Mesodermal cell (in vitro differentiated cells): ENCODE results near the gene FGF3.

Source experiments
- H3K27ac ChIP-seq: 2 replicates; pipeline ENCODE4 v1.7.0; 2013; ENCODE audit warnings: mild to moderate bottlenecking, low read depth, low read length, moderate library complexity; ENCODE audit not compliant: severe bottlenecking
- H3K36me3 ChIP-seq: 2 replicates; pipeline ENCODE4 v1.7.1; 2013; ENCODE audit warnings: mild to moderate bottlenecking, low read length, moderate library complexity; ENCODE audit not compliant: control insufficient read depth, insufficient read depth
- H3K4me1 ChIP-seq: one replicate; pipeline ENCODE4 v1.7.1; 2013; ENCODE audit warnings: mild to moderate bottlenecking, low read length; ENCODE audit not compliant: insufficient read depth, control insufficient read depth, poor library complexity, severe bottlenecking
- H3K4me3 ChIP-seq: 2 replicates; pipeline ENCODE4 v1.7.0; 2013; ENCODE audit warnings: low read length, control low read depth, mild to moderate bottlenecking; ENCODE audit not compliant: insufficient read depth, poor library complexity, severe bottlenecking; ENCODE audit errors: extremely low read depth
- H3K9me3 ChIP-seq: 2 replicates; pipeline ENCODE4 v1.7.1; 2013; ENCODE audit warnings: mild to moderate bottlenecking, low read length, moderate library complexity; ENCODE audit not compliant: control insufficient read depth
- WGBS, 2 experiments: methylation state at CpG; one replicate each; pipeline ENCODE4 v1.1.5; 2013; ENCODE audit warnings: missing lambda C conversion rate in 2 of 2; ENCODE audit not compliant: insufficient coverage in 2 of 2; 5-methylcytosine and 5-hydroxymethylcytosine counted together

The FGF3 gene

DNA sequence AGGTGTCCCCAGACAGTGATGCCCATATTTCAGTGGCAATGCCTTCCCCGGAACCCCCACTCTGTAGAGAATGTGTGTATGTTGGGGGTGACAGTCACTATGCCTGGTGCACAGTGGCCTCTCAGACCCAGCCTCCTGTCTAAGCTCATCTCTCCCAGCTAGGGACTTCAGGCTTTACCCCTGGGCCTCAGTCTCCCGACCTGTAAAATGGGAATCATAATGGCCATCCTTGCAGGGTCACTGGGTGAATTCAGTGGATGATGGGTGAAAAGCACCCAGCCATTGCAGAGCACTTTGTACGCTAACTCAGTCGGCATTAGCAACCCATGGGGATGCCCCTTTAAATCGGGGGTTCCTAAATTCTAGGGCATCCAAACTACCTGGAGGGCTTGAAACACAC, 18.9 kb downstream of the FGF3 start:
- Histone ChIP-seq H3K4me1 (no peaks in the 10 kb centered on the region), H3K4me3 (no peak overlapping the region), H3K27ac (no peak overlapping the region), H3K9me3 (no peaks in the 10 kb centered on the region), H3K36me3 (no peaks in the 10 kb centered on the region)
- 95 to 100% methylated on average over 4 of the region's 5 CpGs for WGBS, 2 experiments

DNA sequence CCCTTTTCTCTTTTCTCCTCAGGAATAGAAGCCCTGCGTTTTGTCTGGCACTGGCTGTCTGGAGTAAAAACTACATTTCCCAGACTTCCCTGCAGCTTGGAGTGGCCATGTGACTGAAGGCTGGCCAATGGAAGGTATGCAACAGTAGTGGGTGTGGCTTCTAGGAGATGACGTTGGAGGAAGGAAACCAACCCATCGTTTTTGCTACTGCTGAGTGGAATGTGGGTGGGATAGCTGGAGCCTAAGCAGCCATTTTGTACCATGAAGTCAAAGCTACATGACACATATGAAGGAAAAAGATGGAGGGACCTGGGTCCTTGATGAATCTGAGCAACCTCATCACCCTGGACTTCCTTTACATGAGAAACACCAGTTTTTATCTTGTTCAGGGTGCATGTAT, 19.6 kb downstream of the FGF3 start:
- 0 to 14% methylated on average over 2 of the region's 3 CpGs for WGBS, 2 experiments
- Histone ChIP-seq H3K4me1 (no peaks in the 10 kb centered on the region), H3K4me3 (no peak overlapping the region), H3K9me3 (no peaks in the 10 kb centered on the region), H3K27ac (no peak overlapping the region), H3K36me3 (no peaks in the 10 kb centered on the region)

DNA sequence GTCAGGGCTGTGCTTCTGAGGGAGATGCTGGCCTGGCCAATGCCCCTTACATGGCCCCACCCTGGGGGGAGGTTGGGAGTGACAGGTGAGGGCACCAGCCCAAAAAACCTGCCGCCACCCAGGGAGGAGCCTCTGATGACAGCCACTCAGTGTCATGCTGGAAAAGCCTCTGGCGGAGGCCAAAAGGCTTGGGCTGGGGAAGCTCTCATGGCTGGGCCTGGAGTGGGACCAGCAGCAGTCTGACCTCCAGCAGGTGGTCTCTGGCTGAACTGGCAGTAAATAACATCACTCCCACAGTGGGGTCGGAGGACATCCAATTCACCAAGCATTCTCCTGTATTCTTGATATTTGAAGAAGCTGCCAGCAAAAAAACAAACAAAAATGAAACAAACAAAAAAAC, 20.1 kb downstream of the FGF3 start:
- no peak overlapping the region for H3K4me3 ChIP-seq
- H3K36me3 ChIP-seq = no peaks in the 10 kb centered on the region
- no peaks in the 10 kb centered on the region for H3K9me3 ChIP-seq
- WGBS, 2 experiments = 100% methylated on average over 2 of the region's 3 CpGs
- H3K4me1 ChIP-seq = no peaks in the 10 kb centered on the region
- no peak overlapping the region for H3K27ac ChIP-seq

DNA sequence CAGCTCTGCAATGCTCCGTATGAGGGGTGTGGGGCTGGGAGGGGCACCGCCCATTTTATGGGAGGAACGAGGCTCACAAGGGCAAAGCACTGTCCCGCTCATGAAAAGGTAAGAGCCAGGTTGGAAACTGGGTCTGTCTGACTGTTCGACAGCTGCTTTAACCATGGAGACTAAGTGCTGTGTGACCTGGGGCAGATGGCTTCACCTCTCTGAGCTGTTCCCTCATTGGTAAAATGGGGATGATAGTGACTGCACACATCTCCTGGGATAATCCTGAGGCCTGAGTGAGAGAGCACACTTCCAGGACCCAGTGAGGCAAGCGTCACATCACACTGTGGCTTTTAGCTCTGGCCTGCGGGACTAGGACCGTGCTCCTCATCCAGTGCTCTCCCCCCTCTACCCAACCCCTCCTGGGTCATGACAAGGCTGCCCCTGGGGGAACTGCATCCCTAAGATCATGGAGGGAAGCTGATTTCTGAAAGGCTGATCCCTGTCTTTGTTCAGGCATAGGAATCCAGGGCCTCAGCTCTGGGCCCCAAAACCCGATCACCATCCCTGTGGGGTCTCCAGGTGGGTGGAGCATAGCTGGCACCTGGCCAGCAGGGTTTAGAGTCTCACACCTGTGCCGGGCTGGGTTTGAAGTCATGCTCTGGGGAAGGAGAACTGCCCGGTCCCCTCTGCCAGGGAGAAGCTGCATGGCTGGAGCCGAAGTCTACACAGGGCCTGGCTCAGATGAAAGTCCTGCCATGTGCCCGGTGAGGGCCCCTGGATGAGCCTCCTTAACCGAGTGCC, 21.3 kb downstream of the FGF3 start:
- 87 to 91% methylated on average over 14 of the region's 14 CpGs for WGBS, 2 experiments
- H3K36me3 ChIP-seq = no peaks in the 10 kb centered on the region
- H3K4me1 ChIP-seq = no peaks in the 10 kb centered on the region
- no peak overlapping the region for H3K27ac ChIP-seq
- H3K9me3 ChIP-seq = no peaks in the 10 kb centered on the region
- no peak overlapping the region for H3K4me3 ChIP-seq

DNA sequence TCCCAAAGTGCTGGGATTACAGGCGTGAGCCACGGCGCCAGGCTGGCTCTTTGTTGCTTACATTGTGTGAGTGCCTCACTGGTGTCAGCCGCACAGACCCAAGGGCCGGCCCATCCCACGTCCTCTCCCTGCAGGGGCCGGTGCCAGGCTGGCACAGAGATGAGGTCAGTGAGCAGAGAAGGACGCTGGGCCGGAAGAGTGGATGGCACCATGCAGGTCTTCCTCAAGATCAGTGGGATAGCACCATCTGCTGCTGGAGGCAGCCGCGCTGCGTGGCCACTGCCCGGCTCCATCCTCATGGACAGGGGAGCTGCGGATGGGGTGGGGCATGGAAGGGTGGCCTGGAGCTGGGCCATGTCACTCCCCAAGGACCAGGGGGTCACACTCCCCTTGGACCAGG, 22.1 kb downstream of the FGF3 start:
- no peak overlapping the region for H3K4me3 ChIP-seq
- H3K9me3 ChIP-seq = no peaks in the 10 kb centered on the region
- no peaks in the 10 kb centered on the region for H3K36me3 ChIP-seq
- peaks cover 4% of the 10 kb centered on the region for H3K4me1 ChIP-seq
- H3K27ac ChIP-seq = no peak overlapping the region
- WGBS, 2 experiments = 79 to 91% methylated on average over 13 of the region's 14 CpGs

DNA sequence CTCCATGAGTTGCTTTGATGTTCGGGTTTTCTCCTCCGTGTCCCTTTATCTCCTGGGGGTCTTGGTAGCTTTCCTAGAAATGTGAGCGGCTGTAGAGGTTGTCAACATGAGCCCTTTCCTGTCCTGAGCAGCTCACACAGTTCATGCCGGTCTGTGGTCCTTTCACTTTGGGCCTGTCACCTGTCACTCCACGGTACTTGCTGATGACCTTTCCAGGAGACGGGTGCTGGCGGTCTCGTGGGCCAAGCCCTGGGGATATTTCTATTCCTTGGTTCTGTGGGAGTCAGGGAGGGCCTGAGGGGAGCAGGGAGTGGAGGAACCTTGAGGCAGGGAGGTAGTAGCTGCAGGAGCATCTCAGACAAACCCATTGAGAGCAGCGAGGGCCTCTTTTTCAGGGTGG, 23.2 kb downstream of the FGF3 start:
- WGBS, 2 experiments = 88 to 96% methylated on average over 6 to 9 of the region's 9 CpGs
- H3K4me1 ChIP-seq = peaks cover 12% of the 10 kb centered on the region
- H3K36me3 ChIP-seq = no peaks in the 10 kb centered on the region
- H3K9me3 ChIP-seq = no peaks in the 10 kb centered on the region
- H3K27ac ChIP-seq = no peak overlapping the region
- H3K4me3 ChIP-seq = no peak overlapping the region

DNA sequence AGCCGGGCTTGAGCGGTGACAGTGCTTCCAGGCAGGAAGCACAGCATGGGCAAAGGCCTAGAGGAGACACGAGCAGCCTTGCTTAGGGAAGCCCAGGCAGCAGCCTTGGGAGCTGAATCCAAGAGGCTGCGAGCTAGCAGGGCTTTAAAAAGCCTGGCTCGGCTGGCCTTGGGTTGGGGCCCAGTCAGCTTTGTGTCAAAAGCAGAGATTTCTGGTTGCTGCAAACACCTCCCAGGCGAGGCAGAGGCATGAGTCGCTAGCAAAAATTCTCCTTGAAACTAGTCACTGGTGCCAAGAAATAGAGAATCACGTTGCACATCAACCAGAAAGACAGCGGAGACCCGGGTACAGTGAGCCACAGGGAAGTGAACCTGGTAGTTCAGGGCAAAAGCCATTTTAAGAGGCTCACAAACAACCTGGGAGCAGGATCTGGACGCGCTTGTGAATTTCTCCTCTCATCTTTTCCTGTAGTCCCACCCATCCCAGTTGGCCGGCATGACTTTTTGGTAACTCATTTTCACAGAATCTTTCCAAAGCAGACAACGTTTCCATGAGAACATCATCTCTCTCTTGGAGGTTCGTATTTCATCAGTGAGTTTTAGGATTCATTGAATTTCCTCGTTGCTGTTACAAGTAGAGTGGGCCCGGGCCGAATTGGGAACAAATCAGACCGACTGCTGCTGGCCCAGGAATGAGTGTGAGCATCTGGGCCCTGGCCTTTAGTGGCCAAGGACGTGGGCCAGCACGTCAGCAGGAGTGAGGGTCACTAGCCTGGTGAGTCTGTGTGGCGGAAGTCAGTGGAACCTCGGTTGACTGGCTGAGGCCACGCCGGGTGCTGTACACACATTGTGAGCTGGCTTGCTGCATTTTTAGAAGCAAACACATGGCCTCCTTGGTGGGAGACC, 27.7 kb downstream of the FGF3 start:
- no peak overlapping the region for H3K4me3 ChIP-seq
- WGBS, 2 experiments = 92% methylated on average over 23 to 25 of the region's 25 CpGs
- no peaks in the 10 kb centered on the region for H3K9me3 ChIP-seq
- H3K4me1 ChIP-seq = peaks cover 15% of the 10 kb centered on the region
- H3K36me3 ChIP-seq = no peaks in the 10 kb centered on the region
- peak overlapping the region; percentile 58 for H3K27ac ChIP-seq

DNA sequence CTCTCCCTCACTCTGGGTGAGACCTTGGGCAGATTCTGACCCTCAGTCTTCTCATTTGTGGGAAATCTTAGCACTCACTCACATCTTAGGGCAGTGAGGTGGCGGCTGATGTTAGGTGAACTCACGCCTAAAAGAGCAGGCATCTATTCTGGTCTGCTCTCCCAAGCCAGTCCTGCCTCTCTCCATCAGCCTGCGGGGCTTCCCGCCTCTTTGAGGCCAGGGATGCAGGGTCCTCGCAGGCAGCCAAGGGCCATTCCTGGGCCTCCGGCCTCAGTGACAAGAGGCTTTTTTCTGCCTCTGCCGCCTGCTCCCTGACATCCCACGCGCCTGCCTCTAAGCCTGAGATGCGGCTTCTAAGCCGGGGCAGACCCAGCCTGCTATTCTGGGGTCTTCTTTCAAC, 30.3 kb downstream of the FGF3 start:
- Histone ChIP-seq H3K4me3 (no peak overlapping the region), H3K27ac (no peak overlapping the region), H3K36me3 (no peaks in the 10 kb centered on the region), H3K9me3 (no peaks in the 10 kb centered on the region), H3K4me1 (peaks cover 15% of the 10 kb centered on the region)
- WGBS, 2 experiments = 86 to 95% methylated on average over 9 to 11 of the region's 11 CpGs

DNA sequence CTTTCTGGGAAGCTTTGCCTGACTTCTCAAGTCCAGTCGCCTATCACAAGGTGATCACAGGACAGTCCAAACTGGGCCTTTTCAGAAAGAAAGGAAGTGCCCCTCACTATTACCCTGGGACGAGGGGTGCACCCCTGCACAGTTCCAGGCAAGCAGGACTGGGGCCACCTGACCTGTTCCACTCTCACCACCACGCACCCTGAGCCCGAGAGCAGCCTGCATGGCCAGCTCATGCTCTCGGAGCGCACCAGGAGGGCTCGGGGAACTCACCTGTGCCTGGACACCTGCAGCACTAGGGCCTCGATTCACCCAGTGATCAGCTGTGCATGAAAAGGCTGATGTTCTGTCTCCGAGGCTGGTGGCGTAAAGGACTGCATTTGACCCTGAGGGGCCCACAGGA, 31.3 kb downstream of the FGF3 start:
- peaks cover 15% of the 10 kb centered on the region for H3K4me1 ChIP-seq
- H3K36me3 ChIP-seq = no peaks in the 10 kb centered on the region
- no peaks in the 10 kb centered on the region for H3K9me3 ChIP-seq
- H3K27ac ChIP-seq = no peak overlapping the region
- H3K4me3 ChIP-seq = no peak overlapping the region
- WGBS, 2 experiments = 89 to 96% methylated on average over 8 to 10 of the region's 10 CpGs

DNA sequence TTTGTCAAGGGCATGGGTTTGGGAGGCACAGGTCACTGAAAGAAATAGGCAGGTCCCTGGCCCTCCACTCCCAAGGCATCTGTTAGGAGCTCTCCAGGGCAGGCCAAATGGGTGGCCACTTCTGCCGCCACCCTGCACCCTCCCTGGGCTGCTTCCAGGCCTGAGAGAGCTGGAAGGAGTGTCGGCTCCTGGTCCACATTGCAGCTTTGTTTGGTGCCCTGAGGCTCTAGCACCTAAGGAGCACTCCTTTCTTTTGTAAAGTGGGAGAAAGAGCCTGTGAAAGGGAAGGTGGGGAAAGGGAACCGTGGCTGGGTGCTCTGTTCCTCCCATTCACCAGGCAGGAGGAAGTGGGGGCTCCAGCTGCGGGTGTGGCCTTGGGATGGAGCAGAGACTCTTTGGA, 31.8 kb downstream of the FGF3 start:
- Histone ChIP-seq H3K27ac (no peak overlapping the region), H3K4me1 (peaks cover 12% of the 10 kb centered on the region), H3K9me3 (no peaks in the 10 kb centered on the region), H3K4me3 (no peak overlapping the region), H3K36me3 (no peaks in the 10 kb centered on the region)
- 38 to 64% methylated on average over 2 of the region's 4 CpGs for WGBS, 2 experiments

DNA sequence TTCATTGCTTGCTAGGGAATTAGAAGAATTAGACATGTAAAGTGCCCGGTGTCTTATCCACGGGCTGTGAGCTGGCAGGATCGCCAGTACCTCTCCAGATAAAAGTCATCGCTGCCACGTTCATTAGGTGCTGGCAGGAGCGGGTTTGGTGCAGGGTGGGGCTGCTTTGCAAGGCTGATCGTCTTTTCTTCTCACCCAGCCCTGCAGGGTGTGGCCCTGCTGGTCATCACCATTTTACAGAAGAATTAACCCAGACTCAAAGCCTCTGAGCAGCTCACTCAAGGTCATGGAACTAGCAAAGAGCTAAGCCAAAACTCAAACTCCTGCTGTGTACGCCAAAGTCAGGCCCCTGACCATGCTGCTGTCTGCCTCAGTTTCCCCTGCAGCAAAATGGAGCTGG, 38.0 kb downstream of the FGF3 start:
- 82 to 89% methylated on average over 7 to 8 of the region's 8 CpGs for WGBS, 2 experiments
- Histone ChIP-seq H3K4me3 (no peak overlapping the region), H3K36me3 (no peaks in the 10 kb centered on the region)

More for the DNA sequence above, 38.0 kb downstream of the FGF3 start:
- Histone ChIP-seq H3K4me1 (no peaks in the 10 kb centered on the region), H3K9me3 (no peaks in the 10 kb centered on the region), H3K27ac (no peak overlapping the region)
